Left ventricle myocardium inferior (tissue), 1 donor: ENCODE measurements around the gene ERP29. TPM values are rescaled to one million over a fixed set of nuclear protein-coding genes. Genes with fewer than 3 reads are reported as not detected.
A peak's percentile ranks its signal among the peaks of the same experiment; 100 is the strongest.
"Not testable (repeated sequence)": the region's sequence is repeated elsewhere in the genome, so short reads cannot be mapped to it uniquely, and the experiment has no call there.

Source experiments
- DNase-seq: peaks from one replicate; pipeline ENCODE4 v3.0.0-alpha.2; 2020
- H3K27ac ChIP-seq: fragments of 200-600 bp; replicated peaks from 2 replicates; pipeline ENCODE4 v1.8.0; 2021
- H3K27me3 ChIP-seq: fragments of 200-600 bp; 2 replicates; pipeline ENCODE4 v1.8.0; 2021; ENCODE audit warnings: low read depth
- H3K36me3 ChIP-seq: fragments of 200-600 bp; 2 replicates; pipeline ENCODE4 v1.8.0; 2021
- H3K4me1 ChIP-seq: fragments of 200-600 bp; 2 replicates; pipeline ENCODE4 v1.8.0; 2021
- H3K4me3 ChIP-seq: fragments of 200-600 bp; 2 replicates; pipeline ENCODE4 v1.8.0; 2021; ENCODE audit warnings: mild to moderate bottlenecking, moderate library complexity
- H3K9me3 ChIP-seq: fragments of 200-600 bp; replicated peaks from 2 replicates; pipeline ENCODE4 v1.8.0; 2021
- CTCF ChIP-seq: fragments of 200-600 bp; IDR thresholded peaks from 2 replicates; pipeline ENCODE4 v1.8.0; 2021; ENCODE audit warnings: antibody characterized with exemption, mild to moderate bottlenecking, borderline replicate concordance
- intact Hi-C: fragments of 100-400 bp; cut with micrococcal nuclease; formaldehyde crosslinking; loops from one replicate; pipeline ENCODE4 v1.11.0; 2022
- total RNA-seq: library from RNA; stranded (reverse); fragmentation: NEBNext Ultra II Directional; extraction: Animal tissue kit (Norgen Biotek cat#: 25700); gene quantifications from one replicate; pipeline ENCODE4 v1.2.1, GENCODE V29; 2021
- donor health status: DM: no; HTN: yes; CAD: no; lungs with severe emphysema.

ERP29 gene
- total RNA-seq, 1 donor from 2014 or later = 49.3 TPM

GRCh38 chr12:112029301-112029700 lies 16.1 kb downstream of the ERP29 start:
- Histone ChIP-seq H3K4me3 (no peak overlapping the region), H3K4me1 (peaks cover 9% of the 10 kb centered on the region), H3K9me3 (no peaks in the 10 kb centered on the region), H3K27ac (no peak overlapping the region), H3K27me3 (no peaks in the 10 kb centered on the region), H3K36me3 (peaks cover 67% of the 10 kb centered on the region)
- no peak for DNase-seq
- intact Hi-C loops = no loop called here
- TF ChIP-seq CTCF = no peak

- intact Hi-C loops = no loop called here
Observed at GRCh38 chr12:112031472-112031871, 18.2 kb downstream of the ERP29 start.

GRCh38 chr12:112032292-112032691 lies 19.1 kb downstream of the ERP29 start:
- no peak for DNase-seq
- H3K27ac ChIP-seq = no peak overlapping the region
- no peaks in the 10 kb centered on the region for H3K9me3 ChIP-seq
- intact Hi-C loops = no loop called here
- peaks cover 88% of the 10 kb centered on the region for H3K36me3 ChIP-seq
- peaks cover 9% of the 10 kb centered on the region for H3K4me1 ChIP-seq
- H3K27me3 ChIP-seq = no peaks in the 10 kb centered on the region
- no peak overlapping the region for H3K4me3 ChIP-seq
- no peak for TF ChIP-seq CTCF

More at GRCh38 chr12:112031472-112031871, 18.2 kb downstream of the ERP29 start:
- DNase-seq = no peak
- Histone ChIP-seq H3K36me3 (peaks cover 81% of the 10 kb centered on the region), H3K4me3 (no peak overlapping the region), H3K4me1 (peaks cover 9% of the 10 kb centered on the region), H3K27me3 (no peaks in the 10 kb centered on the region), H3K27ac (peak overlapping the region; percentile 22), H3K9me3 (no peaks in the 10 kb centered on the region)
- TF ChIP-seq CTCF = no peak

GRCh38 chr12:112035219-112035785 lies 22.1 kb downstream of the ERP29 start:
- Histone ChIP-seq H3K27ac (no peak overlapping the region), H3K4me1 (peaks cover 9% of the 10 kb centered on the region), H3K9me3 (no peaks in the 10 kb centered on the region), H3K4me3 (no peak overlapping the region), H3K27me3 (no peaks in the 10 kb centered on the region), H3K36me3 (peaks cover 94% of the 10 kb centered on the region)
- intact Hi-C loops = no loop called here
- no peak for DNase-seq
- no peak for TF ChIP-seq CTCF

- H3K4me3 ChIP-seq, H3K27me3 ChIP-seq, H3K9me3 ChIP-seq, H3K27ac ChIP-seq, DNase-seq, H3K4me1 ChIP-seq, intact Hi-C loops: not testable (repeated sequence)
- H3K36me3 ChIP-seq = peaks cover 94% of the 10 kb centered on the region
Observed at GRCh38 chr12:112036614-112037013, 23.4 kb downstream of the ERP29 start.

- DNase-seq = no peak
- Histone ChIP-seq H3K4me1 (no peaks in the 10 kb centered on the region), H3K27ac (no peak overlapping the region), H3K4me3 (no peak overlapping the region), H3K27me3 (no peaks in the 10 kb centered on the region), H3K36me3 (peaks cover 90% of the 10 kb centered on the region), H3K9me3 (no peaks in the 10 kb centered on the region)
- intact Hi-C loops = no loop called here
- TF ChIP-seq CTCF = no peak
Observed at GRCh38 chr12:112046003-112046402, 32.8 kb downstream of the ERP29 start.
